ENCODE measurements around the gene PRPSAP1. TPM values are rescaled to one million over a fixed set of nuclear protein-coding genes. Genes with fewer than 3 reads are reported as not detected.

PRPSAP1 gene
- total RNA-seq, 1 experiment from 2014 or later: 27.6 TPM

GRCh38 chr17:76394166-76394565, 40.5 kb upstream of the PRPSAP1 start:
- no peaks in the 10 kb centered on the region for H3K4me1 ChIP-seq (ENCODE audit: low read length)
- H3K9me3 ChIP-seq (ENCODE audit: low read length): no peaks in the 10 kb centered on the region
- no peak overlapping the region for H3K4me2 ChIP-seq (ENCODE audit: low read depth, low read length, poor library complexity, severe bottlenecking)
- no peaks in the 10 kb centered on the region for H3K9me2 ChIP-seq (replicated peaks; ENCODE audit: insufficient read depth, low read length)
- H3K4me3 ChIP-seq (ENCODE audit: low read length): no peak overlapping the region
- no peak for DNase-seq
- no peaks in the 10 kb centered on the region for H3K79me2 ChIP-seq (ENCODE audit: low read length)
- H4K20me1 ChIP-seq (ENCODE audit: insufficient read depth, low read depth, low read length): no peaks in the 10 kb centered on the region
- peaks cover 11% of the 10 kb centered on the region; the same call in 1 of the 2 replicates for H3K36me3 ChIP-seq (ENCODE audit: insufficient read depth, low read length)
- H3K27me3 ChIP-seq (ENCODE audit: low read length): no peaks in the 10 kb centered on the region
- H3K9ac ChIP-seq (ENCODE audit: low read length): no peak overlapping the region
- no peak overlapping the region for H3K27ac ChIP-seq (ENCODE audit: low read length)
- H2AFZ ChIP-seq (ENCODE audit: low read length): no peak overlapping the region

GRCh38 chr17:76391200-76391715, 37.5 kb upstream of the PRPSAP1 start:
- Histone ChIP-seq H4K20me1 (ENCODE audit: insufficient read depth, low read depth, low read length) (no peaks in the 10 kb centered on the region), H3K4me1 (ENCODE audit: low read length) (peaks cover under 1% of the 10 kb centered on the region), H3K4me2 (ENCODE audit: low read depth, low read length, poor library complexity, severe bottlenecking) (no peak overlapping the region), H3K79me2 (ENCODE audit: low read length) (no peaks in the 10 kb centered on the region), H3K36me3 (ENCODE audit: insufficient read depth, low read length) (0 out of 2 replicates have a peak, but pooled peaks cover 3% of the 10 kb centered on the region), H3K9me3 (ENCODE audit: low read length) (no peaks in the 10 kb centered on the region), H3K27me3 (ENCODE audit: low read length) (no peaks in the 10 kb centered on the region), H3K9ac (ENCODE audit: low read length) (no peak overlapping the region), H2AFZ (ENCODE audit: low read length) (no peak overlapping the region), H3K9me2 (replicated peaks; ENCODE audit: insufficient read depth, low read length) (no peaks in the 10 kb centered on the region), H3K27ac (ENCODE audit: low read length) (no peak overlapping the region), H3K4me3 (ENCODE audit: low read length) (no peak overlapping the region)
- DNase-seq: no peak

GRCh38 chr17:76390003-76390421, 36.3 kb upstream of the PRPSAP1 start:
- no peaks in the 10 kb centered on the region for H3K9me3 ChIP-seq (ENCODE audit: low read length)
- H3K4me1 ChIP-seq (ENCODE audit: low read length): peaks cover 10% of the 10 kb centered on the region
- no peaks in the 10 kb centered on the region for H3K36me3 ChIP-seq (ENCODE audit: insufficient read depth, low read length)
- H3K79me2 ChIP-seq (ENCODE audit: low read length): no peaks in the 10 kb centered on the region
- H3K9ac ChIP-seq (ENCODE audit: low read length): no peak overlapping the region
- H3K27ac ChIP-seq (ENCODE audit: low read length): no peak overlapping the region
- peaks cover 5% of the 10 kb centered on the region; the same call in 1 of the 2 replicates for H4K20me1 ChIP-seq (ENCODE audit: insufficient read depth, low read depth, low read length)
- H3K27me3 ChIP-seq (ENCODE audit: low read length): no peaks in the 10 kb centered on the region
- no peak overlapping the region for H3K4me2 ChIP-seq (ENCODE audit: low read depth, low read length, poor library complexity, severe bottlenecking)
- no peaks in the 10 kb centered on the region for H3K9me2 ChIP-seq (replicated peaks; ENCODE audit: insufficient read depth, low read length)
- DNase-seq: peak; percentile 36
- H3K4me3 ChIP-seq (ENCODE audit: low read length): no peak overlapping the region
- no peak overlapping the region for H2AFZ ChIP-seq (ENCODE audit: low read length)

- H3K9me3 ChIP-seq (ENCODE audit: low read length): no peaks in the 10 kb centered on the region
- no peak overlapping the region for H3K9ac ChIP-seq (ENCODE audit: low read length)
- H3K27me3 ChIP-seq (ENCODE audit: low read length): no peaks in the 10 kb centered on the region
Observed at GRCh38 chr17:76388966-76389888, 35.5 kb upstream of the PRPSAP1 start.

GRCh38 chr17:76386966-76387765, 33.5 kb upstream of the PRPSAP1 start:
- Histone ChIP-seq H3K4me2 (ENCODE audit: low read depth, low read length, poor library complexity, severe bottlenecking) (no peak overlapping the region), H3K9ac (ENCODE audit: low read length) (no peak overlapping the region)
- DNase-seq: peak; percentile 39

More at GRCh38 chr17:76388966-76389888, 35.5 kb upstream of the PRPSAP1 start:
- Histone ChIP-seq H3K27ac (ENCODE audit: low read length) (no peak overlapping the region), H3K4me1 (ENCODE audit: low read length) (peaks cover 16% of the 10 kb centered on the region), H3K4me3 (ENCODE audit: low read length) (no peak overlapping the region), H3K9me2 (replicated peaks; ENCODE audit: insufficient read depth, low read length) (no peaks in the 10 kb centered on the region), H3K4me2 (ENCODE audit: low read depth, low read length, poor library complexity, severe bottlenecking) (no peak overlapping the region), H3K79me2 (ENCODE audit: low read length) (no peaks in the 10 kb centered on the region), H2AFZ (ENCODE audit: low read length) (no peak overlapping the region), H3K36me3 (ENCODE audit: insufficient read depth, low read length) (no peaks in the 10 kb centered on the region), H4K20me1 (ENCODE audit: insufficient read depth, low read depth, low read length) (peaks cover 5% of the 10 kb centered on the region; the same call in 1 of the 2 replicates)
- peak; percentile 41 for DNase-seq

GRCh38 chr17:76385892-76386786, 32.4 kb upstream of the PRPSAP1 start:
- H3K4me3 ChIP-seq (ENCODE audit: low read length): no peak overlapping the region; the same call in 1 of the 2 replicates
- H3K9ac ChIP-seq (ENCODE audit: low read length): peak overlapping the region; percentile 43; the same call in 1 of the 2 replicates
- no peaks in the 10 kb centered on the region for H3K79me2 ChIP-seq (ENCODE audit: low read length)
- H3K27me3 ChIP-seq (ENCODE audit: low read length): no peaks in the 10 kb centered on the region
- peak; percentile 95 for DNase-seq
- no peak overlapping the region for H3K27ac ChIP-seq (ENCODE audit: low read length)
- no peaks in the 10 kb centered on the region for H3K36me3 ChIP-seq (ENCODE audit: insufficient read depth, low read length)
- H4K20me1 ChIP-seq (ENCODE audit: insufficient read depth, low read depth, low read length): peaks cover 5% of the 10 kb centered on the region; the same call in 1 of the 2 replicates
- H3K9me3 ChIP-seq (ENCODE audit: low read length): no peaks in the 10 kb centered on the region
- no peaks in the 10 kb centered on the region for H3K9me2 ChIP-seq (replicated peaks; ENCODE audit: insufficient read depth, low read length)
- H2AFZ ChIP-seq (ENCODE audit: low read length): peak overlapping the region; percentile 43; the same call in 1 of the 2 replicates
- peaks cover 32% of the 10 kb centered on the region for H3K4me1 ChIP-seq (ENCODE audit: low read length)
- peak overlapping the region; percentile 41 for H3K4me2 ChIP-seq (ENCODE audit: low read depth, low read length, poor library complexity, severe bottlenecking)

More at GRCh38 chr17:76386966-76387765, 33.5 kb upstream of the PRPSAP1 start:
- no peaks in the 10 kb centered on the region for H3K9me3 ChIP-seq (ENCODE audit: low read length)
- no peaks in the 10 kb centered on the region for H3K36me3 ChIP-seq (ENCODE audit: insufficient read depth, low read length)
- H3K4me3 ChIP-seq (ENCODE audit: low read length): no peak overlapping the region
- H2AFZ ChIP-seq (ENCODE audit: low read length): no peak overlapping the region
- peaks cover 5% of the 10 kb centered on the region; the same call in 1 of the 2 replicates for H4K20me1 ChIP-seq (ENCODE audit: insufficient read depth, low read depth, low read length)
- H3K27me3 ChIP-seq (ENCODE audit: low read length): no peaks in the 10 kb centered on the region
- no peaks in the 10 kb centered on the region for H3K79me2 ChIP-seq (ENCODE audit: low read length)
- H3K4me1 ChIP-seq (ENCODE audit: low read length): peaks cover 32% of the 10 kb centered on the region
- no peak overlapping the region for H3K27ac ChIP-seq (ENCODE audit: low read length)
- no peaks in the 10 kb centered on the region for H3K9me2 ChIP-seq (replicated peaks; ENCODE audit: insufficient read depth, low read length)

Measured in Karpas-422 (cell line).